ENCODE results near the gene ERICH6.

ERICH6 gene

DNA sequence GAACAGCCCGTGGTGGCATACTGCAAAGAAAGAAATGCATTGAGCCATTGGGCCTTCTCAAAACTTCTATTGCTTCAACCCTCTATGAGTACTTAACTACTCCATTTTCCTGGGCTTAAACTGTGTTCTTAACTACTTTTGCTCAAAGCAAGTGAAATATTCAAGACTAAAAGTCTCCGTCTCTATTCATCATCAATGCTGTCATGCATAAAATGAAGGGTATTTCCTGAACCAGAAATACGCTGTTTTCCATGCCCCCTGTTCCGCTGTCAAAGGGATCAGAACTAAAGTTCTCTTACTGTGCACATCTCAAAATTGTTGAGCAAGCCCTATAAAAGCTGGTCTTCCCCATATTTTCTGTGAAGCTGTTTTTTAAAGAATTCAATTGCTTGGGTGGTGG is 39.0 kb upstream of the ERICH6 start:
- TF ChIP-seq POLR2AphosphoS5 (IDR thresholded peaks at IDR 0.05; ENCODE audit: low read depth, low read length): no peak
- TF ChIP-seq POLR2A (IDR thresholded peaks at IDR 0.05; ENCODE audit: low read depth, low read length): no peak
- no peak for TF ChIP-seq TAF1 (IDR thresholded peaks at IDR 0.05; ENCODE audit: borderline replicate concordance, low read depth, low read length)
- DNase-seq (ENCODE audit: insufficient read length) (no peak), FAIRE-seq (no peak)

GRCh38 chr3:150742141-150742523 is 38.4 kb upstream of the ERICH6 start:
- DNase-seq (ENCODE audit: insufficient read length) (no peak), FAIRE-seq (no peak)
- TF ChIP-seq POLR2AphosphoS5 (IDR thresholded peaks at IDR 0.05; ENCODE audit: low read depth, low read length): no peak
- TF ChIP-seq POLR2A (IDR thresholded peaks at IDR 0.05; ENCODE audit: low read depth, low read length): no peak
- no peak for TF ChIP-seq TAF1 (IDR thresholded peaks at IDR 0.05; ENCODE audit: borderline replicate concordance, low read depth, low read length)

GRCh38 chr3:150741497-150742140 is 37.9 kb upstream of the ERICH6 start:
- DNase-seq (ENCODE audit: insufficient read length) (no peak), FAIRE-seq (no peak)
- no peak for TF ChIP-seq TAF1 (IDR thresholded peaks at IDR 0.05; ENCODE audit: borderline replicate concordance, low read depth, low read length)
- TF ChIP-seq POLR2A (IDR thresholded peaks at IDR 0.05; ENCODE audit: low read depth, low read length): no peak
- no peak for TF ChIP-seq POLR2AphosphoS5 (IDR thresholded peaks at IDR 0.05; ENCODE audit: low read depth, low read length)

DNA sequence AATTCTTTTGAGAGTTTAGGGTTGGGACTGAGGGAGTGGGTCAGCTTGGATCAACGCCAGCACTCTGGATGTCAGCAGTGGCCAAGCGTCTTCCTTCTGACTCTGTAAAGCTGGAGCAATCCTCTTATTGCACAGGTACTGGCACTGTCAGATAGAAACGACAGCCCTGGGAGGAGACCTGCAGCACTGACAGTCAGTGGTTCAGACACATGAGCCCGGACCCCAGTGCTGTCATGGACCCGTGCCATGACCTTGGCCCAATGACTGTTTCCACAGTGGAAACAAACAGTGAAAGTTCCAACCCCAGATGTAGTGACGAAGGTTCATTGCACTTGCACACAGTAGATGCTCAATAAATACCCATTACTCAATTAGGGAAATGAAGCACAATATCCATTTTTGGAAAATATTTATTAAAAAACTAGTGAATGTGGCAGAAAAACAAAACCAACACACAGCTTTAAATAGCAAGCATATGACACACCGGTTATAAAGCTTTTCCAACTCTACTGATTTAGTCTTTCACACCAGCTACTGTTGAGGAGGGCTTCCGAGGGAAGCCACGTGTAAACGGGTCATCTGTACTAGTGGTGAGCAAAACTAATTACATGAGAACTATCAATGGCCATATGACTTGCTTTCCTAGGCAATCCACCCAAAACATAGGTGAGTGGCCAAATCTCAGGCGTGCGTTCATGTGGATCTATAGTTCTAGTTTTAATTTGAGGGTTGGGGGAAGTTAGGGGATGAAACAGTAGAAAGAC is 37.2 kb upstream of the ERICH6 start:
- DNase-seq (ENCODE audit: insufficient read length) (no peak), FAIRE-seq (no peak)
- TF ChIP-seq POLR2AphosphoS5 (IDR thresholded peaks at IDR 0.05; ENCODE audit: low read depth, low read length) (no peak), TAF1 (IDR thresholded peaks at IDR 0.05; ENCODE audit: borderline replicate concordance, low read depth, low read length) (no peak), POLR2A (IDR thresholded peaks at IDR 0.05; ENCODE audit: low read depth, low read length) (no peak)

- TF ChIP-seq POLR2AphosphoS5 (IDR thresholded peaks at IDR 0.05; ENCODE audit: low read depth, low read length) (no peak), TAF1 (IDR thresholded peaks at IDR 0.05; ENCODE audit: borderline replicate concordance, low read depth, low read length) (no peak), POLR2A (IDR thresholded peaks at IDR 0.05; ENCODE audit: low read depth, low read length) (no peak)
- DNase-seq (ENCODE audit: insufficient read length) (no peak), FAIRE-seq (no peak)
Observed at GRCh38 chr3:150739877-150740645, 36.3 kb upstream of the ERICH6 start.

GRCh38 chr3:150739200-150739863 is 35.6 kb upstream of the ERICH6 start:
- no peak for FAIRE-seq
- no peak for DNase-seq (ENCODE audit: insufficient read length)
- no peak for TF ChIP-seq POLR2A (IDR thresholded peaks at IDR 0.05; ENCODE audit: low read depth, low read length)
- TF ChIP-seq POLR2AphosphoS5 (IDR thresholded peaks at IDR 0.05; ENCODE audit: low read depth, low read length): no peak
- no peak for TF ChIP-seq TAF1 (IDR thresholded peaks at IDR 0.05; ENCODE audit: borderline replicate concordance, low read depth, low read length)

DNA sequence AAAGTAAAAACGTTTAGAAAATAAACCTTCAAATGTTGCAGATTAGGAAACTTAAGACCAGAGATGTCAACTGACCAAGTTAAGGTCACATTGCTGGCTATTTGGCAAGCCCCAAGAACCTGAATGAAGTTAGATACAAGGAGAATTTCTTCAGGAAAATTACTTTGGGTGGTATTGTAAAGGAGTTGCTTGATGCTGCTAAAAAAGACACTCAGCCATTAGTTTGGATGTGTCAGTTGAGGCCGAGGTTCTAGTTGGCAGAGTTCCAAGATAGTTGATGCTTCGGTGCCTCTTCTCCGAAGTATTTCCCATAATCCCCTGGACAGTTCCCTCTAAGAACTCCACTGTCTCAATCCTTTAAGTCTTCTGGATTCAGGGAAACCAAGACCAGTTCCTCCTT is 35.0 kb upstream of the ERICH6 start:
- FAIRE-seq (no peak), DNase-seq (ENCODE audit: insufficient read length) (no peak)
- TF ChIP-seq TAF1 (IDR thresholded peaks at IDR 0.05; ENCODE audit: borderline replicate concordance, low read depth, low read length) (no peak), POLR2A (IDR thresholded peaks at IDR 0.05; ENCODE audit: low read depth, low read length) (no peak), POLR2AphosphoS5 (IDR thresholded peaks at IDR 0.05; ENCODE audit: low read depth, low read length) (no peak)

DNA sequence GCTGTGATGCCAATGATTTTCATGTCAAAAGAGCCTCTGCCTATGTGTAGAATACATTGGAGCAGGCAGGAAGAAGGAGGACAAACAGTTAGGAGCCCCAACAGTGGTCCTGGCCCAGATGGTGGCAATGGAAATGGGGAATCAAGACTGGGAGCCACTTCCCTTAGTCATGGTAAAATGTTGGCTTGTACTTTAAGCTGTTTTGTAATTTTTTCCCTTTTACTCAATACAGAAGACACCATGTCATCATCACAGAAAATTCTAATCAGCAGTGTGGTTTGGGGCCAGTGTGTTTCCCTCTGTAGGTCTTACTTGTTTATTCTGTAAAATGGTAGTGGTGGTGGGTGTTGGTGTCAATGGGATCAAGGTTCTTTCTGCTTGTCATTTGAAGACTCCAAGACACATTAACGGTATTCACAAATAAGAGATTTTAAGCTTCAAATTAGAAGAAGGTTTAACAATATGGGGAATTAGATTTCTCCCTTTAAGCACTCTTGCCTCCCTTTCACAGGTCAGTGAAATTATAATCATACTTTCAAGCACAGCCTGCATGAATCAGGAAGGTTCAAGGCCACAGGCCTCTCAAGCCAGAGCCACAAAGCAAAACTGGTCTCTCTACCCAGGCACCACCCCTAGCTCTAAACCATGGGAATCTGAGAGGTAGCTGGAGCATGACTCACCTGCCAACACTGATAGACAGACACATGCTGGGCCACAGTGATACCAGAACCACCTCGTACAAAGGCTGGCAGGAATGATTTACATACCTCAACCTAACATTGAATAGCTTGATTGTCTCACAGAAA is 34.4 kb upstream of the ERICH6 start:
- TF ChIP-seq POLR2A (IDR thresholded peaks at IDR 0.05; ENCODE audit: low read depth, low read length) (no peak), TAF1 (IDR thresholded peaks at IDR 0.05; ENCODE audit: borderline replicate concordance, low read depth, low read length) (no peak), POLR2AphosphoS5 (IDR thresholded peaks at IDR 0.05; ENCODE audit: low read depth, low read length) (no peak)
- FAIRE-seq: peak; percentile 65
- no peak for DNase-seq (ENCODE audit: insufficient read length)

DNA sequence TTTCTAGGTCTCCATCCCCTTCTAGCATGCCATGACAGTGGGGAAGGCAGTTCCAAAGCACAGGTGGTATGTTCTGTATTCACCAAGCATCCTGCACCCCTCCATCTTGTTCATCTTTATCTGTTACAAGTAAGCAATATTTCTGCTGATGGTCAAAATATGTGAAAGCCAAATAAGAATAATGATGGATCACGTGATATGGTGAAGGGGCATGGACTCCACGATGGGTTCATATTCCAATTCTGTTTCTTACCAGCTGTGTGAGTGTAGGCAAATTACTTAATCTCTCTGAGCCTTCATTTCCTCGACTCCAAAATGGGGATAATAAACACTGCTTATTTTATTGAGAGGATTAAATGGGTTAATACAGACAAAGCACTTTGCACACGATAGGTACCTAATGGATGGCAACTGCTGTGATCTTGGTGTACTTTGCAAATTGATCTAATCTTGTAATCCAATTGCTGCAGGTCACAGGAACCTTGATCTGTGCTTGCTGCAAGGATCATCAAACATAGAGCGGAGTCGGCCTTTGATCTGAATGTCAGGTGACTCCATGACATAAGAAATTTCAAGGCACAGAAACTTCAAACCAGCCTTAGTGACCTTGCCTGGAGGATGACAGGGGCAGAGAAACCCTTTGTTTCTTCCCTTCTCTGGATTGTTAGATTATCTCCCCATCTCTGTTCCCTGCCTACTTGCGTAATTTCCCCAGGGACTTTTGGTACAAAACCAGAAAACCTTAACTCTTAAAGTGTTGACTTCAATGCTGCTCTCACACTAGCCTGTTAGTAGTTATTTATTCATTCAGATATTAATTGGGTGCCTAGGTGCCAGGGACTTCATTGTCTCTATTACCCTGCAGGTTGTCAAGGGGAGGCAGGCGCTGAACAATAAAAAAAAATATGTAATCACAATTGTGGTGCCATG is 33.4 kb upstream of the ERICH6 start:
- TF ChIP-seq POLR2A (IDR thresholded peaks at IDR 0.05; ENCODE audit: low read depth, low read length) (no peak), TAF1 (IDR thresholded peaks at IDR 0.05; ENCODE audit: borderline replicate concordance, low read depth, low read length) (no peak), POLR2AphosphoS5 (IDR thresholded peaks at IDR 0.05; ENCODE audit: low read depth, low read length) (no peak)
- no peak for FAIRE-seq
- no peak for DNase-seq (ENCODE audit: insufficient read length)

DNA sequence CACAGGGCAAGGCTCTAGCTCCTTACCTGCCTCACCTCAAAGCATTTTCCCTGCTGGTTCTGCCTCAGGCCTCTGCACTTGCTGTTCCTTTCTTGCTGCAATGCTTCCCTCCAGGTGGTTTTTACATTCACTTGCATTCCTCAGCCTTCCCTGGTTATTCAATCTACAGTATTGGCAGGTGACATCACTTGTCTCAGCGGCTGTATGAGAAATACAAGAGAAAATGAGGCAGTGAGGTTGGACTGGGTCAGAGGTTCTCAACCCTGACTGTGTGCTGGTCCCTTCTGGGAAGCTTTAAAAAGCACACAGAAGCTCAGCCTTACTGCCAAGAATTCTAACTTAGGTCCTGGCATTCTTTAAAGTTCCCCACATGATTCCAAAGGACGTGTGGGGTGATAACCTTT is 32.6 kb upstream of the ERICH6 start:
- no peak for TF ChIP-seq POLR2AphosphoS5 (IDR thresholded peaks at IDR 0.05; ENCODE audit: low read depth, low read length)
- TF ChIP-seq POLR2A (IDR thresholded peaks at IDR 0.05; ENCODE audit: low read depth, low read length): no peak
- FAIRE-seq (no peak), DNase-seq (ENCODE audit: insufficient read length) (no peak)
